Brain microvascular endothelial cell (primary cell): ENCODE measurements around the gene SPDEF.

ENCODE experiments used
- DNase-seq: peaks from one replicate; pipeline ENCODE4 v3.0.0-alpha.2; 2020
- H3K27ac ChIP-seq: fragments of 250-450 bp; sonication (Bioruptor Pico); 2 replicates; pipeline ENCODE4 v1.5.1; 2020; ENCODE audit warnings: mild to moderate bottlenecking, moderate library complexity
- H3K27me3 ChIP-seq: fragments of 250-450 bp; sonication (Bioruptor Pico); replicated peaks from 2 replicates; pipeline ENCODE4 v1.5.1; 2020; ENCODE audit warnings: mild to moderate bottlenecking
- H3K36me3 ChIP-seq: fragments of 250-450 bp; sonication (Bioruptor Pico); replicated peaks from 2 replicates; pipeline ENCODE4 v1.5.1; 2020; ENCODE audit warnings: mild to moderate bottlenecking
- H3K4me3 ChIP-seq: 2 replicates; pipeline ENCODE4 v1.5.1; 2011; ENCODE audit warnings: low read depth, mild to moderate bottlenecking, control low read depth, low read length, moderate library complexity
- in situ Hi-C: cut with HindIII; loops from 2 replicates; pipeline ENCODE4 v1.10.0; 2017; ENCODE audit warnings: low sequenced_read_pairs, low pct_ligation_motif_present
- TF ChIP-seq, protein P1 (sequence below): IDR thresholded peaks from 2 replicates; pipeline ENCODE4 v1.5.1; 2011; ENCODE audit warnings: low read depth, mild to moderate bottlenecking, moderate library complexity, low read length, control low read depth, inconsistent platforms; ENCODE audit errors: missing control alignments

SPDEF gene

DNA sequence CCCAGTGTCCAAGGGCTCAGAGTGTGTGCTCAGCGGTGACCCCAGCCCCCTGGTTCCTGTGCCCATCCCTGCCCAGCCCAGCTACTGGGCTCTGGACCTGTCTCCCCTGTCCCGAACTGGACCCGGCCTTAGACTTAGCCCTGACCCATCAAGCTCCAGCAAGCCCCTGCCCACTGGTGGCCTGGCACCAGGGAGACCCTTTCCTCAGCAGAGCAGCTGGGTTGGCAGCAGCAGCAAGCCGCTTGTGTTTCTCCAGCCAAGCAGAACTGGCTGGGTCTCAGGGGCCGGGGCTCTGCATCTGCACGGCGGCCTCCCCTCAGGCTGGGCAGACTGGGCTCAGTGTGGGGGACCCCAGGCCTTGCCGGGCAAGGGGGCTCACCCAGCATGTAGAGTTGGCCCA is 801 bp downstream of the SPDEF start:
- Histone ChIP-seq H3K27me3 (no peaks in the 10 kb centered on the region), H3K27ac (no peak overlapping the region), H3K4me3 (no peak overlapping the region), H3K36me3 (no peaks in the 10 kb centered on the region)
- TF ChIP-seq, protein P1, sequence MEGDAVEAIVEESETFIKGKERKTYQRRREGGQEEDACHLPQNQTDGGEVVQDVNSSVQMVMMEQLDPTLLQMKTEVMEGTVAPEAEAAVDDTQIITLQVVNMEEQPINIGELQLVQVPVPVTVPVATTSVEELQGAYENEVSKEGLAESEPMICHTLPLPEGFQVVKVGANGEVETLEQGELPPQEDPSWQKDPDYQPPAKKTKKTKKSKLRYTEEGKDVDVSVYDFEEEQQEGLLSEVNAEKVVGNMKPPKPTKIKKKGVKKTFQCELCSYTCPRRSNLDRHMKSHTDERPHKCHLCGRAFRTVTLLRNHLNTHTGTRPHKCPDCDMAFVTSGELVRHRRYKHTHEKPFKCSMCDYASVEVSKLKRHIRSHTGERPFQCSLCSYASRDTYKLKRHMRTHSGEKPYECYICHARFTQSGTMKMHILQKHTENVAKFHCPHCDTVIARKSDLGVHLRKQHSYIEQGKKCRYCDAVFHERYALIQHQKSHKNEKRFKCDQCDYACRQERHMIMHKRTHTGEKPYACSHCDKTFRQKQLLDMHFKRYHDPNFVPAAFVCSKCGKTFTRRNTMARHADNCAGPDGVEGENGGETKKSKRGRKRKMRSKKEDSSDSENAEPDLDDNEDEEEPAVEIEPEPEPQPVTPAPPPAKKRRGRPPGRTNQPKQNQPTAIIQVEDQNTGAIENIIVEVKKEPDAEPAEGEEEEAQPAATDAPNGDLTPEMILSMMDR, result no peak
- no peak for DNase-seq
- in situ Hi-C loops, result no loop called here

DNA sequence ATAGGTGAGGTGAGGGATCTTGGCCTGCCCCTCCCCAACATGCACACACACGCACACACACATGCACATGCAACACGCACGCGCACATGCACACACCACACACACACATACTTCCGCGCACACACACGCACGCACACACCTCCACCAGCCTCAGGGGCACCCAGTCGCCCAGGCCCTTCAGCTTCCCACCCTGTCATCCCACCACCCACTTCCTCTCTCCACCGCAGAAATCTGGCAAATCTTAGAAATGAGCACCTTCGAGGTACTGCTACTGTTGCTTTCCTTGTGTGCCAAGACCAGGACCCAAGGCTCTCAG is 1.2 kb downstream of the SPDEF start:
- no peaks in the 10 kb centered on the region for H3K36me3 ChIP-seq
- in situ Hi-C loops, result no loop called here
- H3K27ac ChIP-seq, result no peak overlapping the region
- DNase-seq, result no peak
- H3K27me3 ChIP-seq, result no peaks in the 10 kb centered on the region
- H3K4me3 ChIP-seq, result no peak overlapping the region
- TF ChIP-seq, protein P1, result no peak

DNA sequence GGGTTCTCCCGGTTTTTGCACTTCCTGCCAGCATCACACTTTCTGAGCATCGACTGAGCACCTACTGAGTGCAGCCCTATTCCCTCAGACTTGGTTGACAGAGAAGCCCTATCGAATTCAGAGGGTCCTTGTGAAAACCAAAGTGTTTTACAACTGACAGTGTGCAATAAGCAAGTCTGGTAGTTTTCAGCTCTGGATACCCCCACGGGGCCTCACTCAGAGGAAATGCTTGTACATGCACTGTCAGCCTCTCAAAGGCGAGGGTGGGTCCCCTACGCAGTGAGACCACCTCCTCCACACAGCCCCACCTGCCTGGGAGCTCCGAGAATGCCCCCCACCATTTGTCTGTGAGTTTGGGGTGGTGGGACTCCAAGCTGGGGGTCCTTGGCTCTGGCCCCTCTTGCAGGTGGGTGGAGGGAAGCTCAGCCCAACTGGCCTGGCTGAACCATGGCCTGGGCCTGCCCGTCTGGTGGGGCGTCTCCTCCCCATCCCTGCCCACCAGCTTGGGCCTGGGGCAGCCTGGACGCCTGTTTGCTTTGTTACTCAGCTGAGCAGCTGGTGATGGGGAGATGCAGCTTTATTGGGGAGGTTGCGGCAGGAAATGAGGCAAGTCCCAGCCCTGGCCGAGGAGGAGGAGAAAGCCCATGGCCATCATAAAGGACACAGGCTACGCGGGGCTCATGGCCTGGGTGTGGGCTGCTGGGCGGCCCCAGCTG is 1.7 kb downstream of the SPDEF start:
- Histone ChIP-seq H3K36me3 (no peaks in the 10 kb centered on the region), H3K27me3 (no peaks in the 10 kb centered on the region), H3K27ac (no peak overlapping the region), H3K4me3 (no peak overlapping the region)
- TF ChIP-seq, protein P1, result no peak
- in situ Hi-C loops, result no loop called here
- DNase-seq, result no peak

DNA sequence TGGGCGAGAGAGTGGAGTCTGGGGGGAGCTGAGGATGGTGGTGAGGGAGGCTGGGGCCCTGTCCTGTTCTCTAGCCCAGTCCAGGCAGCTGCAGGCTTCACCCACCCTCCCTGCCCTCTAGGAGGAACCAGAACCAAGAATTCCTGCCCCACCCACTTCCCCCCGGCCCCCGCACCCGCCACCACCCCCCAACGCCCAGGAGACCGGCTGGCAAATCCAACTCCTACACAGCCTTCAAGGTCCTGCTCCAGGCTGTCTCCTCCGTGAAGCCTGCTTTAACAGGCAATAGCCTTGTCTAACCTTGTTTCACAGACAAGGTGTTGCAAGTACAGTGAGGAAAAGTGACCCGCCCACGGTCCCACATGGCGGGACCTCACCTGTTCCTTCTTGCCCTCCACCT is 2.4 kb downstream of the SPDEF start:
- H3K4me3 ChIP-seq, result no peak overlapping the region
- in situ Hi-C loops, result no loop called here
- H3K27me3 ChIP-seq, result no peaks in the 10 kb centered on the region
- TF ChIP-seq, protein P1, result no peak
- no peaks in the 10 kb centered on the region for H3K36me3 ChIP-seq
- H3K27ac ChIP-seq, result no peak overlapping the region
- DNase-seq, result no peak

DNA sequence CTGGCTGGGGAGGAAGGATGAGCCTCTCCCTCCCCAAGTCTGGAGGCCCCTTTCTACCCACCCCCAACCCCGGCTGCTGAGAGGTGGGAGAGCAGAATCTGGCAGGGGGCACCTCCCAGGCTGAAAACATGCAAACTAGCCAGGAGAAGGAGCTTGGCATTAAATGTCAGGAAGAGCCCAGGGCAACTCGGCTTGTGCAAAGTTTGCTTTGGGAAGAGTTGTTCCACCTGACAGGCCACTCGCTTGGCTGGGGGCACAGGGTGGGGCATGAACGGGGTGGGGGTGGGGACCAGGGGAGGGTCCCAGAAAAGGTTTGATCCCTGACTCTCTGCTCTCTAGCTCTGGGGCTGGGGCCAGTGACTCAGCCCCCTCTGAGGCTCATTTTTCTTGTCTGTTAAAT is 3.0 kb downstream of the SPDEF start:
- Histone ChIP-seq H3K27me3 (no peaks in the 10 kb centered on the region), H3K36me3 (no peaks in the 10 kb centered on the region), H3K27ac (no peak overlapping the region), H3K4me3 (no peak overlapping the region)
- DNase-seq, result no peak
- TF ChIP-seq, protein P1, result no peak
- in situ Hi-C loops, result no loop called here

DNA sequence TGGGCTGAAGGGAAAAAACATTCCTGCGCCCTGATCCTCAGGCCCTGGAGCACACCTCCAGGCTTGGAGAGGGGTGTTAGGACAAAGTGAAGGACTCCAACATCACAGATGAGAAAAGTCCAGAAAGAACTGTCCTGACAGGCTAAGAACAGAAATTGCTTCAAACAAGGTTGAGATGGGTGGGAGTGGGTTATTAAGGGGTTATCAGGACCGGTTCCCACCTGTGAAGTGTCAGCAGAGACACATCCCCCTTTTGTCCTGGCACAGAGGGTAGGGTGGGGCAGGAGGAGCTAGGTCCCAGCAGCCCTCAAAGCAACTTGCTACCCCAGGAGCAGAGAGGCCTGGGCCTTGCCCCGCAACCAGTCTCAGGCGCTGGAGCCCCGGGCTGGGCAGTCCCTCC is 3.5 kb downstream of the SPDEF start:
- in situ Hi-C loops, result no loop called here
- H3K36me3 ChIP-seq, result no peaks in the 10 kb centered on the region
- DNase-seq, result no peak
- H3K27ac ChIP-seq, result no peak overlapping the region
- H3K4me3 ChIP-seq, result no peak overlapping the region
- TF ChIP-seq, protein P1, result no peak
- H3K27me3 ChIP-seq, result no peaks in the 10 kb centered on the region
